GM23248 (cell line): Measurements from ENCODE around the gene GPX6. TPM values are rescaled to one million over a fixed set of nuclear protein-coding genes. Genes with fewer than 3 reads are reported as not detected.

ENCODE experiments used
- DNase-seq: peaks from one replicate; pipeline ENCODE4 v3.0.0-alpha.2; 2015
- H2AFZ ChIP-seq: fragments of 200-600 bp; sonication (generic); 2 replicates; pipeline ENCODE4 v1.6.1; 2016; ENCODE audit warnings: antibody characterized with exemption
- H3F3A ChIP-seq: fragments of 200-600 bp; sonication (generic); 2 replicates; pipeline ENCODE4 v1.6.1; 2016; ENCODE audit warnings: mild to moderate bottlenecking, antibody characterized with exemption, mixed run types; ENCODE audit not compliant: insufficient read depth
- H3K27ac ChIP-seq: fragments of 200-600 bp; sonication (generic); 2 replicates; pipeline ENCODE4 v1.5.1; 2016; ENCODE audit warnings: mild to moderate bottlenecking
- H3K27me3 ChIP-seq: fragments of 200-600 bp; sonication (generic); replicated peaks from 2 replicates; pipeline ENCODE4 v1.6.1; 2016; ENCODE audit warnings: mild to moderate bottlenecking; ENCODE audit not compliant: insufficient read depth
- H3K36me3 ChIP-seq: fragments of 200-600 bp; sonication (generic); 2 replicates; pipeline ENCODE4 v1.6.1; 2016; ENCODE audit warnings: low read depth, mild to moderate bottlenecking
- H3K4me1 ChIP-seq: fragments of 200-600 bp; sonication (generic); 2 replicates; pipeline ENCODE4 v1.6.1; 2016; ENCODE audit warnings: mild to moderate bottlenecking; ENCODE audit not compliant: insufficient read depth
- H3K4me2 ChIP-seq: fragments of 200-600 bp; sonication (generic); one replicate; pipeline ENCODE4 v1.6.1; 2016; ENCODE audit warnings: mild to moderate bottlenecking; ENCODE audit not compliant: unreplicated experiment
- H3K4me3 ChIP-seq: fragments of 200-600 bp; sonication (generic); 2 replicates; pipeline ENCODE4 v1.5.1; 2016; ENCODE audit warnings: mild to moderate bottlenecking
- H3K79me2 ChIP-seq: fragments of 200-600 bp; sonication (generic); 2 replicates; pipeline ENCODE4 v1.6.1; 2016; ENCODE audit warnings: mild to moderate bottlenecking; ENCODE audit not compliant: insufficient read depth
- H3K9ac ChIP-seq: fragments of 200-600 bp; sonication (generic); 2 replicates; pipeline ENCODE4 v1.6.1; 2016; ENCODE audit warnings: mild to moderate bottlenecking
- H3K9me2 ChIP-seq: fragments of 200-600 bp; sonication (generic); 2 replicates; pipeline ENCODE4 v1.6.1; 2016; ENCODE audit warnings: mixed run types, mild to moderate bottlenecking, moderate library complexity; ENCODE audit not compliant: insufficient read depth
- H3K9me3 ChIP-seq: fragments of 200-600 bp; sonication (generic); one replicate; pipeline ENCODE4 v1.6.1; 2017; ENCODE audit warnings: low read depth
- H4K20me1 ChIP-seq: fragments of 200-600 bp; sonication (generic); 2 replicates; pipeline ENCODE4 v1.6.0; 2016; ENCODE audit not compliant: insufficient read depth
- EZH2 ChIP-seq: fragments of 200-600 bp; sonication (generic); IDR thresholded peaks from 2 replicates; pipeline ENCODE4 v1.6.1; 2018; ENCODE audit warnings: antibody characterized with exemption, mild to moderate bottlenecking; ENCODE audit not compliant: insufficient read depth, poor library complexity, severe bottlenecking
- EZH2phosphoT487 ChIP-seq: fragments of 200-600 bp; sonication (generic); IDR thresholded peaks from 2 replicates; pipeline ENCODE4 v1.6.1; 2018; ENCODE audit warnings: antibody characterized with exemption, moderate library complexity, mild to moderate bottlenecking, low read depth; ENCODE audit not compliant: insufficient read depth
- WGBS, 2 experiments: methylation state at CpG; one replicate each; pipeline ENCODE4 v1.1.6; 2015 to 2017; ENCODE audit warnings: low lambda C conversion rate in 2 of 2, low coverage in 1 of 2; ENCODE audit errors: missing lambda C conversion rate in 2 of 2; 5-methylcytosine and 5-hydroxymethylcytosine counted together
- in situ Hi-C: fragments of 300-500 bp; cut with MboI; formaldehyde crosslinking; loops from 2 replicates; pipeline ENCODE4 v1.15.0; 2020
- polyA plus RNA-seq: library from polyadenylated mRNA; unstranded; fragments of >200 nt; fragmentation: Nextera tagmentation; extraction: Ambion mirVana; gene quantifications from 2 replicates; pipeline ENCODE4 v1.2.1, GENCODE V29; 2016
- total RNA-seq: library from RNA; depleted of rRNA; stranded (reverse); fragments of >200 nt; shearing (Covaris generic); gene quantifications from 2 replicates; pipeline ENCODE4 v1.2.3, GENCODE V29; 2014

Gene GPX6
- total and polyA plus RNA-seq, 2 experiments from 2014 or later = not detected

DNA sequence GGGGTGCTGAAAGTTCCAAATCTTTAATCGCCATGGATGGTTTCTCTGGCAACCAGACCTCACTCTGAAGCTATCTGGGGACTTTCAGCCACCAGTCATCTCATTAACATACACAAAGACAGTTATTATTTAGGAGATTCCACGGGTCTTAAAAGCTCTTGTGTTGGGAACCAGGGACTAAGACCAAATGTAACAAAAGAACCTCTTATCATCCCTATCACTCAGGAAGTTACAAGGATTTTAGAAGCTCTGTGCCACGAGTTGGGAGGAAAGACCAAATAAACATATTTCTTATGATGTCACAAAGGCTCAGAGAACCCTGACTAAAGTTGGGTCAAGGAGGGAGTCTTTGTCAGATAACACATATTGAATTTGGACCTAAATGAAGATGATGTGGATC, 17.7 kb downstream of the GPX6 start:
- DNase-seq = no peak
- Histone ChIP-seq H3K4me3 (no peak overlapping the region), H3K9me3 (no peaks in the 10 kb centered on the region), H2AFZ (no peak overlapping the region), H3K4me1 (no peaks in the 10 kb centered on the region), H3K27me3 (peaks cover 4% of the 10 kb centered on the region; the same call in 1 of the 2 replicates), H3K79me2 (no peaks in the 10 kb centered on the region), H3K36me3 (no peaks in the 10 kb centered on the region), H3K27ac (no peak overlapping the region), H4K20me1 (no peaks in the 10 kb centered on the region), H3K9me2 (no peaks in the 10 kb centered on the region), H3K4me2 (no peak overlapping the region), H3K9ac (no peak overlapping the region), H3F3A (no peaks in the 10 kb centered on the region)
- no peak for TF ChIP-seq EZH2phosphoT487
- no peak for TF ChIP-seq EZH2
- in situ Hi-C loops = no loop called here
- WGBS, 2 experiments = 8 to 11% methylated on average over 3 of the region's 3 CpGs

GRCh38 chr6:28497306-28497705, 18.3 kb downstream of the GPX6 start:
- Histone ChIP-seq H3K27ac (no peak overlapping the region), H3K9me3 (no peaks in the 10 kb centered on the region), H4K20me1 (no peaks in the 10 kb centered on the region), H3K36me3 (no peaks in the 10 kb centered on the region), H2AFZ (no peak overlapping the region), H3K4me3 (no peak overlapping the region), H3K4me1 (no peaks in the 10 kb centered on the region), H3K4me2 (no peak overlapping the region), H3K9ac (no peak overlapping the region), H3K27me3 (peaks cover 4% of the 10 kb centered on the region; the same call in 1 of the 2 replicates), H3K9me2 (no peaks in the 10 kb centered on the region), H3K79me2 (no peaks in the 10 kb centered on the region), H3F3A (no peaks in the 10 kb centered on the region)
- WGBS, 2 experiments = 3 to 4% methylated on average over 1 of the region's 1 CpG
- in situ Hi-C loops = no loop called here
- DNase-seq = no peak
- TF ChIP-seq EZH2phosphoT487 (no peak), EZH2 (no peak)

DNA sequence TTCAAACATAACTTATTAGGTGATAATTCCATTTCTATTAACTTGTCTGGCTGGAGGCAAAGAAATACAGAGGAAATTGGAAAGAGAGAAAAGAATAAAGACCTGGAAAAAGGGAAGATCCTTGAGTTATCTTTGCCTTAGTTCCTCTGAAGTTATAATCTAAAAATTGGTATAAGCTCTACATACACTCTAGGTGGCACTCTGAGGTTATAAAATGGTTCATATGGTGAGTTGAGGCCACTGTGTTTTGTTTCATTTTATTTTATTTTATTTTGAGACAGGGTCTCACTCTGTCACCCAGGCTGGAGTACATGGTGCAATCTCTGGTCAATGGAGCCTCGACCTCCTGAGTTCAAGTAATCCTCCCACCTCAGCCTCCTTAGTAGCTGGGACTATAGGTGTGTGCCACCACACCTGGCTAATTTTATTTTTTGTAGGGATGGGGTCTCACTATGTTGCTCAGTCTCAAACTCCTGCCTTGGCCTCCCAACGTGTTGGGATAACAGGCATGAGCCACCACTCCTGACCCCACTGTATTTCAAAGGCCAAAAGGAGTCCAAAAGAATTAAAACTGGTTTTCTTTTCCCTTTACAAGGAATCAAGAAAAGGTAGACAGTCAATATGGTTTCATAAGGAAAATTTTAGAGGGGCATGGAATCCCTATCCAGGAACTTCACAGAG, 19.4 kb downstream of the GPX6 start:
- H3K27ac ChIP-seq = no peak overlapping the region
- H3K9me2 ChIP-seq = no peaks in the 10 kb centered on the region
- H3K36me3 ChIP-seq = no peaks in the 10 kb centered on the region
- H3K27me3 ChIP-seq = peaks cover 4% of the 10 kb centered on the region; the same call in 1 of the 2 replicates
- H3K79me2 ChIP-seq = no peaks in the 10 kb centered on the region
- TF ChIP-seq EZH2 = no peak
- no peak for TF ChIP-seq EZH2phosphoT487
- WGBS, 2 experiments = 0 to 2% methylated on average over 2 of the region's 2 CpGs
- H3K4me3 ChIP-seq = no peak overlapping the region
- DNase-seq = peak; percentile 20
- no peaks in the 10 kb centered on the region for H3K4me1 ChIP-seq
- H3F3A ChIP-seq = no peaks in the 10 kb centered on the region
- no peak overlapping the region for H3K9ac ChIP-seq
- H2AFZ ChIP-seq = no peak overlapping the region
- H4K20me1 ChIP-seq = no peaks in the 10 kb centered on the region
- no peaks in the 10 kb centered on the region for H3K9me3 ChIP-seq
- H3K4me2 ChIP-seq = no peak overlapping the region
- in situ Hi-C loops = no loop called here

GRCh38 chr6:28491984-28492317, 23.6 kb downstream of the GPX6 start:
- H4K20me1 ChIP-seq = no peaks in the 10 kb centered on the region
- no peaks in the 10 kb centered on the region for H3K9me3 ChIP-seq
- in situ Hi-C loops = no loop called here
- no peaks in the 10 kb centered on the region; the same call in 1 of the 2 replicates for H3F3A ChIP-seq
- H3K9ac ChIP-seq = no peak overlapping the region
- no peak overlapping the region for H3K4me3 ChIP-seq
- no peak for DNase-seq
- WGBS, 2 experiments = 38 to 45% methylated on average over 3 of the region's 3 CpGs
- no peak overlapping the region for H2AFZ ChIP-seq
- H3K27ac ChIP-seq = no peak overlapping the region
- H3K4me1 ChIP-seq = no peaks in the 10 kb centered on the region
- no peak overlapping the region for H3K4me2 ChIP-seq
- peaks cover 4% of the 10 kb centered on the region; the same call in 1 of the 2 replicates for H3K27me3 ChIP-seq
- no peaks in the 10 kb centered on the region for H3K9me2 ChIP-seq
- no peaks in the 10 kb centered on the region for H3K79me2 ChIP-seq
- no peak for TF ChIP-seq EZH2phosphoT487
- TF ChIP-seq EZH2 = no peak
- no peaks in the 10 kb centered on the region for H3K36me3 ChIP-seq
